HG03103 (cell line): Measurements from ENCODE around the gene RGS5.

Source experiments
- ATAC-seq: cut with Tn5 transposase; IDR thresholded peaks from one replicate; pipeline ENCODE4 v1.9.1; 2021; ENCODE audit warnings: low read depth; ENCODE audit not compliant: unreplicated experiment

The RGS5 gene

GRCh38 chr1:163093169-163093568 lies 109.5 kb downstream of the RGS5 start:
- ATAC-seq = no peak
